AG10803 (cell line): ENCODE data around the gene FADS3.

Experiments
- DNase-seq: peaks from one replicate; pipeline ENCODE4 v3.0.0; 2010; ENCODE audit warnings: low read depth
- H3K4me3 ChIP-seq: 2 replicates; pipeline ENCODE4 v1.5.1; 2011; ENCODE audit warnings: mild to moderate bottlenecking, low read length, control low read depth
- TF ChIP-seq, protein P1 (sequence below): conservative IDR thresholded peaks from 2 replicates; pipeline ENCODE4 v1.5.1; 2011; ENCODE audit warnings: mild to moderate bottlenecking, low read length, control low read depth, inconsistent platforms

FADS3 gene

DNA sequence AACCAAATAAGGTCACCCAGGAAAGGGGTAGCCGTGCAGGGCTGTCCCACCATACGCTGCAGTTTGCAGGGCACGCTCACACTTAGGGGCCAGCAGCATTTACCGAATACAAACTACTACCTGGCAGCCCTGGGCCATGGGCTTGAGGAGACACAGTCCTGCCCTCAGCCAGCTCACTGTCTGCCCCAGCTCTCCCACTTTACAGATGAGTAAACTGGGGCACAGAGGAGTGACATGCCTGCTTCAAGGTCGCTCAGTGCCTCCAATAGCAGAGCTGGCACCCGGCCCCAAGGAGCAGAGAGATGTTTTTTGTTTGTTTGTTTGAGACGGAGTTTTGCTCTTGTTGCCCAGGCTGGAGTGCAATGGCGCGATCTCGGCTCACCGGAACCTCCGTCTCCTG lies 2.8 kb downstream of the FADS3 start:
- TF ChIP-seq, protein P1, sequence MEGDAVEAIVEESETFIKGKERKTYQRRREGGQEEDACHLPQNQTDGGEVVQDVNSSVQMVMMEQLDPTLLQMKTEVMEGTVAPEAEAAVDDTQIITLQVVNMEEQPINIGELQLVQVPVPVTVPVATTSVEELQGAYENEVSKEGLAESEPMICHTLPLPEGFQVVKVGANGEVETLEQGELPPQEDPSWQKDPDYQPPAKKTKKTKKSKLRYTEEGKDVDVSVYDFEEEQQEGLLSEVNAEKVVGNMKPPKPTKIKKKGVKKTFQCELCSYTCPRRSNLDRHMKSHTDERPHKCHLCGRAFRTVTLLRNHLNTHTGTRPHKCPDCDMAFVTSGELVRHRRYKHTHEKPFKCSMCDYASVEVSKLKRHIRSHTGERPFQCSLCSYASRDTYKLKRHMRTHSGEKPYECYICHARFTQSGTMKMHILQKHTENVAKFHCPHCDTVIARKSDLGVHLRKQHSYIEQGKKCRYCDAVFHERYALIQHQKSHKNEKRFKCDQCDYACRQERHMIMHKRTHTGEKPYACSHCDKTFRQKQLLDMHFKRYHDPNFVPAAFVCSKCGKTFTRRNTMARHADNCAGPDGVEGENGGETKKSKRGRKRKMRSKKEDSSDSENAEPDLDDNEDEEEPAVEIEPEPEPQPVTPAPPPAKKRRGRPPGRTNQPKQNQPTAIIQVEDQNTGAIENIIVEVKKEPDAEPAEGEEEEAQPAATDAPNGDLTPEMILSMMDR: no peak
- DNase-seq: no peak
- H3K4me3 ChIP-seq: 0 out of 2 replicates have a peak overlapping the region, but pooled peaks have one; percentile 2

DNA sequence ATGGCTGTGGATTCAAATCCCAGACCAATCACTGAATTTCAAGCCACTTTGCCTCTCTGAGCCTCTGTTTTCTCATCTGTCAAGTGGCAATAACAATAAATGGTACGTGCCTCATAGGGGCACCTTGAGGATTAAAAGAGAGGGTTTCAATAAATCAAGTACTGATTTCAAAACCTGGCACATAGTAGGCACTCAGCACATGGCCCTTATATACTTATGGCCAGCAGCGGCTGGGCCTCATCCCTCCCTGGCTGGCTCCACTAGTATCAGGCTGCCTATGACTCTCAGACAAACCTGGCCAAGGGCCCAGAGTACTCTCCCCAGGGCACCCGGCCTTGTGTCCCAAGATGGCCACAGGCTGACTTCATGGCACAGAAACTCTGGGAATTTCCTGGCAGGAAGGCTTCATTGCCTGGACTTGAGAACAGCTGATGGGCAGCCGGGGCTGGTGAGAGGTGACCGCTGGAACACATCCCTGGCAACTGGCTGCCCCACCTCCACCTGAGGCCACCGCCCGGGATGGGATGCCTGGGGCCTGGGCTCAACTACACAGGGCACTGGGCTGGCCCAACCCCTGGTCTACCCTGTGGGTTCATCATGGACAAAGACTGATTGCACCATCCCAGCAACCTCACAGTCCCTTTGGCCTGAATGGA lies 3.4 kb downstream of the FADS3 start:
- peak; percentile 95 for DNase-seq
- TF ChIP-seq, protein P1: no peak
- H3K4me3 ChIP-seq: no peak overlapping the region

DNA sequence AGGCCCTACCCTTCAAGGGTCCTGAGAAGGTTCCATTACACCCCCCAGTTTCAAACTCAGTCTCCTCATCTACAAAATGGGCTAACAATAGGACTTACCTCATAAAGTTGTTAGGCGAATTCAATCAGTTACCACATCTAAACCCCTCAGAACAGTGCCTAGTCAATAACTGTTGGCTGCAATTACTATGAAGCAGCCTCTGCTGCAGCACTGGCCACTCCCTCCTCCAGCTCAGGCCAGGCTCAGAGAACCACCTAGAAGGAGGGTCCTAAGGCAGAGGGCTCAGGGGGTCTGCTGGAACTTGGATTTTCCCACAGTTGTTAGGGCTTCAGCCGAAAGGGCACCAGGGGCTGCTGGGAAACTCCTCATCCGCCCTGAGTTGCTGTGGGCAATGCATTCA lies 4.7 kb downstream of the FADS3 start:
- DNase-seq: no peak
- H3K4me3 ChIP-seq: no peak overlapping the region
- TF ChIP-seq, protein P1: no peak

DNA sequence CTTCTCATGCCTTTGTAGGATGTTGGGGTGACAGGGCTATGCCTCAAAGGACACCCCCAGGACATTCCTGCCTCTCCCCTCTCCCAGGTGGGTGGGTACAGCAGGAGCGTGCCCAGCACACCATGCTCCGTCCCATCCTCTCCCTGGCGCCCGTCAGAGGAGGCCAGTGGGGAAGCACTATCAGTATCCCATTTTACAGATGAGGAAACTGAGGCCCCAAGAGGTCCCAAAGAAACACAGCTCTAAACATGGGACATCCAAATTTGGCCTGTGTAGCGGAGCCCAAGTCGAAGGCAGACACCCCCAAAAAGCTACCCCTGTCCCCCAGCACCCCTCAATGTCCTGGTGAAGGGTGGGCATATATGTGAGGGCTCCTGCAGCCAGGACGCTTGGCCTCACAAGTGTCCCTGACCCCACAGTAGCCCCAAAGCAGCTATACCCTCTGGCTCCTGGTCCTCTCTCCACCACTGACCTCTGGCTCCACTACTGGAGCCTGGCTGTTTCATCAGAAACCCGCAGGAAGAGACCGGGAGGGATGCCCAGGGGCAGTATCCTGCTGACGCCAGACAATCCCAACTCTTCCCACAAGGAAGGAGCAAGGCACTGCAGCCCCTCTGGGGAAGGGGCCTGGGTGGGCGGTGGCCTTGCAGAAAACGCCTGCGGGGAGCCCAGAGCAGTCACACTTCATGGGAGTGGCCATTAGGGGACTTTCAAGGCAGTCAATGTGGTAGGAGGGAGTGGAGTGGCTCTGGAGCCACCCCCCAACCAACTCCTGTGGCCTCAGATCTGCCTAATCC lies 5.4 kb downstream of the FADS3 start:
- no peak overlapping the region for H3K4me3 ChIP-seq
- TF ChIP-seq, protein P1: no peak
- DNase-seq: no peak

DNA sequence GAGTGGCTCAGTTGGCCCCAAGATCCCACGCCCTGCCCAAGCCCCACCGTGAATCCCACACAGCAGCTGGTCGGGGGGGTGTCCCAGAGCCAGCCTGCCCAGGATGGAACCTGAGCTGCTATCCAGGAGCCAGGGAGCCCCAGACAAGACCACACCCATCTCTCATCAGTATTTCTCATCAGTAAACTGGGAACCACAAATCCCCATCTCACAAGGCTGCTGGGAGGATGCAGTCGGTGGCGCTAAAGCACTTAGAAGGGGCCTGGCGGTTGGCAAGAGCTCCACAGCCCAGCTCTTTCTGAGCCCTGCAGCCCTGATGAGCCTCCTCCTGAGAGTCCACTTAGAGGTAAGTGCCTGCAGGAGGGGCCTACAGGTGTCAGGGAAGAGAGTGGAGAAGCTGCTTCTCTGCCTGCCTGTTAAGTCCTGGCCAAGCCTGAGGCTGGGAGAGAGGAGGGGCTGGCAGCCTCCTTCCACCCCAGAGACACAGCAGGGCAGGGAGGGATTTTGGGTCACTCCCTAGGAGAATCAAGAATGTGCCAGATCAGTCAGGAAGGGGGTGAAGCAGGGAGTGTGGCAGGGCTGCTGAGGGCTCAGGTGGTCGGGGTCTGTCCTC lies 6.1 kb downstream of the FADS3 start:
- DNase-seq: no peak
- TF ChIP-seq, protein P1: no peak
- H3K4me3 ChIP-seq: no peak overlapping the region

DNA sequence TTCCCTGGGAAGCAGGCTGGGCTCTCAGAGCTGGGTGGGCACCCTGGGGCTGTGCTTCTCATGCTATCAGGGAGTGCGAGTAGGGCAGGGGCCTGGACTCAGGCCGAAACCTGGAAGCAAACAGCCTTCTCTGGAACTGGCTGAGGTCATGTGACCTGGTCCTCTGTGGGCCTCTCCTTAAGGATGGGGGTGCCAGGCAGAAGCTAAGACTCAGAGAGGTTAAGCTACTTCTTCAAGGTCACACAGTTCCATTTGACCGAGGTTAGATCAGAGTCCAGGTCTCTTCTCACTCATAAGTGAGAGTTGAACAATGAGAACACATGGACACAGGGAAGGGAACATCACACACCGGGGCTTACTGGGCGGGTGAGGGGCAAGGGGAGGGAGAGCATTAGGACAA lies 7.4 kb downstream of the FADS3 start:
- TF ChIP-seq, protein P1: no peak
- no peak overlapping the region for H3K4me3 ChIP-seq
- DNase-seq: no peak
